Effector memory CD4-positive, alpha-beta T cell (primary cell): Measurements from ENCODE around the gene TGM6.

Experiments
- DNase-seq, 3 donors: peaks; one replicate each; pipeline ENCODE4 v3.0.0-alpha.2; 2020
- H3K27ac ChIP-seq: 2 replicates; pipeline ENCODE4 v1.7.0; 2013; ENCODE audit warnings: mild to moderate bottlenecking, low read length, moderate library complexity; ENCODE audit not compliant: insufficient read depth, poor library complexity, severe bottlenecking
- H3K27me3 ChIP-seq: replicated peaks from 2 replicates; pipeline ENCODE4 v1.7.0; 2013; ENCODE audit warnings: mild to moderate bottlenecking, low read length; ENCODE audit not compliant: insufficient read depth, control insufficient read depth, poor library complexity, severe bottlenecking
- H3K36me3 ChIP-seq: 2 replicates; pipeline ENCODE4 v1.7.0; 2013; ENCODE audit warnings: mild to moderate bottlenecking, low read length, moderate library complexity; ENCODE audit not compliant: control insufficient read depth, insufficient read depth
- H3K4me1 ChIP-seq: 2 replicates; pipeline ENCODE4 v1.7.0; 2013; ENCODE audit warnings: low read length, mild to moderate bottlenecking; ENCODE audit not compliant: control insufficient read depth, insufficient read depth, poor library complexity, severe bottlenecking
- H3K4me3 ChIP-seq: 2 replicates; pipeline ENCODE4 v1.7.0; 2013; ENCODE audit warnings: low read length, low read depth, mild to moderate bottlenecking; ENCODE audit not compliant: insufficient read depth, poor library complexity, severe bottlenecking
- H3K9me3 ChIP-seq: 2 replicates; pipeline ENCODE4 v1.7.0; 2013; ENCODE audit warnings: mild to moderate bottlenecking, low read length, moderate library complexity; ENCODE audit not compliant: control insufficient read depth

TGM6 gene

GRCh38 chr20:2396241-2396814, 15.6 kb downstream of the TGM6 start:
- Histone ChIP-seq H3K9me3 (no peaks in the 10 kb centered on the region), H3K4me3 (no peak overlapping the region), H3K36me3 (no peaks in the 10 kb centered on the region), H3K27me3 (no peaks in the 10 kb centered on the region), H3K27ac (no peak overlapping the region), H3K4me1 (no peaks in the 10 kb centered on the region)
- no peak for DNase-seq

DNA sequence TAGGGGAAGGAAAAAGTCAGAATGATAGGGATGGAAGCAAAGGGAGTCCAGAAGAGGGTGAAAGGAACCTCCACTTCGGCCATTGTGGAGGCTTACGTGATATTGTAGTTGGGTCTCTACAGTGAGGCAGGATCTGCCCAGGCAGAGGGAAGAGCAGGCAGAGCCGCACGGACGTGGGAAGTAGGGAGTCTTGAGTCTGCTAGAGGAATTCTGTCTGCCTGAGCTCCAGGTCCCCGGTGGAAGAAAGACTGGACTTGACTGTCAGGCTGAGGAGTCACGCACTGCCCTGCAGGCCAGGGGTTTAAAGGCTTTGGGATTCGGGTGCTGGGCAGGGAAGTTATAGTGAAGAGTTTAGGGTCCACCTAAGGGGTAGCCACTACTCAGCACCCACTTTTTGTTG, 16.4 kb downstream of the TGM6 start:
- H3K27ac ChIP-seq = no peak overlapping the region
- no peaks in the 10 kb centered on the region for H3K9me3 ChIP-seq
- H3K36me3 ChIP-seq = no peaks in the 10 kb centered on the region
- no peaks in the 10 kb centered on the region for H3K4me1 ChIP-seq
- H3K4me3 ChIP-seq = no peak overlapping the region
- DNase-seq = no peak
- H3K27me3 ChIP-seq = no peaks in the 10 kb centered on the region

DNA sequence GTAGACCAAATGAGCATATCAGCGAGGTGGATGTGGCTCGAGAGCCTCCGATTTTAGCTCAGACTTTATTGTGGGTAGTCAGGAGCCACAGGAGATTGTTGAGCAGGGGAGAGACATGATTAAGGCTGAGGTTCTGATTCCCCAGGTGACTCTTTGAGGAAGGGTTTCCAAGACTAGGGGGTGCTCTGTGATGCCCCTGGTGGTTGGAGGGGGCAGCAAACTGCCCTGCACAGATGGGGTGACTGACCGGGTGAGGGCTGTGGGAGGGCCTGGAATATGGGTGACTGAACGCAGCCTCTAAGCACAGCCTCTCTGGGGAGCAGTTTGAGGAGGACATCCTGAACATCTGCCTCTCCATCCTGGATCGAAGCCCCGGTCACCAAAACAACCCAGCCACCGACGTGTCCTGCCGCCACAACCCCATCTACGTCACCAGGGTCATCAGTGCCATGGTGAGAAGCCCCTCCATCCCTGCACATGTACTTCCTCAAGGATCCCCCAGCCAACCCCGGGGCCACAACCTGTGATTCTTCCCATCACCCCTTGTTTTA, 17.0 kb downstream of the TGM6 start:
- H3K36me3 ChIP-seq = no peaks in the 10 kb centered on the region
- DNase-seq = no peak
- no peaks in the 10 kb centered on the region for H3K9me3 ChIP-seq
- no peaks in the 10 kb centered on the region for H3K27me3 ChIP-seq
- no peak overlapping the region for H3K4me3 ChIP-seq
- no peak overlapping the region for H3K27ac ChIP-seq
- H3K4me1 ChIP-seq = no peaks in the 10 kb centered on the region

GRCh38 chr20:2398449-2398848, 17.7 kb downstream of the TGM6 start:
- no peaks in the 10 kb centered on the region for H3K9me3 ChIP-seq
- no peaks in the 10 kb centered on the region for H3K4me1 ChIP-seq
- H3K27me3 ChIP-seq = no peaks in the 10 kb centered on the region
- no peak for DNase-seq
- no peak overlapping the region for H3K4me3 ChIP-seq
- H3K27ac ChIP-seq = no peak overlapping the region
- no peaks in the 10 kb centered on the region for H3K36me3 ChIP-seq

DNA sequence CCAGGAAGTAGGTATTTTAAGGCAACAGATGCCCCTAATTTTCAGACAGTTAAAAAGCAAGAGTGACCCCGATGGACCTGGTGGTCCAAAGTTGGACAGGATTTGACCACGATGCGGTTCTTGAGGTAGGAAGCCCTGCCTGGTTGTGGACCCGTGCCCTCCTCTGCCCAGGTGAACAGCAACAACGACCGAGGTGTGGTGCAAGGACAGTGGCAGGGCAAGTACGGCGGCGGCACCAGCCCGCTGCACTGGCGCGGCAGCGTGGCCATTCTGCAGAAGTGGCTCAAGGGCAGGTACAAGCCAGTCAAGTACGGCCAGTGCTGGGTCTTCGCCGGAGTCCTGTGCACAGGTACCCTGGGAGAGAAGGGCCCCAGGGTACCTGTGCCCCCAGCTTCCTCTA, 18.7 kb downstream of the TGM6 start:
- no peak overlapping the region for H3K4me3 ChIP-seq
- no peak overlapping the region for H3K27ac ChIP-seq
- no peaks in the 10 kb centered on the region for H3K27me3 ChIP-seq
- no peaks in the 10 kb centered on the region for H3K9me3 ChIP-seq
- no peak for DNase-seq
- no peaks in the 10 kb centered on the region for H3K36me3 ChIP-seq
- no peaks in the 10 kb centered on the region for H3K4me1 ChIP-seq

DNA sequence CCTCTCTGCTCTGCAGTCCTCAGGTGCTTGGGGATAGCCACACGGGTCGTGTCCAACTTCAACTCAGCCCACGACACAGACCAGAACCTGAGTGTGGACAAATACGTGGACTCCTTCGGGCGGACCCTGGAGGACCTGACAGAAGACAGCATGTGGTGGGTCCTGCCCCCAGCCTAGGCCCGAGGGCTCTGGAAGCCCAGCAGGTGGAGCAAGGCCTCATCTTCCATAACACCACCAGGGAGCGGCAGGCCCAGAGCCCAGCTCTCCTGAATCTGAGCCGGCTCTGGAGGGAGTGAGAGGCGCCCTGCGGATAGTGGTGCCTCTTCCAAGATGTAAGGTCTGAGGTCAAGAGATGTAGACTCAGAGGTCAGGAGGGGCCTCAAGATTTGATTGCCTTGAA, 19.6 kb downstream of the TGM6 start:
- no peak overlapping the region for H3K4me3 ChIP-seq

DNA sequence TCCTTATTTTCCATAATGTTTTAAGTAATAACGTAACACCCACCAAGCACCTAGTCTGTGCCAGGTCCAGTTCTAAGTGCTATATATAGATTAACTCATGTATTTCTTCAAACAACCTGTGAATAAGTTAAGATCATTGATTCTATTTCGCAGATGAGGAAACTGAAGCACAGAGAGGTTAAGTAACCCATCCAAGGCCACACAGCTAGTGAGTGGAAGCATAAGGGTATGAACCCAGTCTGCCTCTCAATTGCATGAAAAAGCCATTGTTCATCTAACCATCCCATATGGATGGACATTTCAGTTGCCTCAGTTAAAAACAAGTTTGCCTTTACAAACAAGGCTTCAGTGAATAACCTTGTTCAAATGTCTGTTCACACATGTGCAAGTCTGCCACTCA, 20.8 kb downstream of the TGM6 start:
- Histone ChIP-seq H3K27me3 (no peaks in the 10 kb centered on the region), H3K4me1 (no peaks in the 10 kb centered on the region), H3K36me3 (no peaks in the 10 kb centered on the region), H3K27ac (no peak overlapping the region), H3K9me3 (no peaks in the 10 kb centered on the region), H3K4me3 (no peak overlapping the region)
- no peak for DNase-seq

More for the DNA sequence above, 19.6 kb downstream of the TGM6 start:
- Histone ChIP-seq H3K27me3 (no peaks in the 10 kb centered on the region), H3K4me1 (no peaks in the 10 kb centered on the region), H3K9me3 (no peaks in the 10 kb centered on the region), H3K36me3 (no peaks in the 10 kb centered on the region), H3K27ac (no peak overlapping the region)
- no peak for DNase-seq

DNA sequence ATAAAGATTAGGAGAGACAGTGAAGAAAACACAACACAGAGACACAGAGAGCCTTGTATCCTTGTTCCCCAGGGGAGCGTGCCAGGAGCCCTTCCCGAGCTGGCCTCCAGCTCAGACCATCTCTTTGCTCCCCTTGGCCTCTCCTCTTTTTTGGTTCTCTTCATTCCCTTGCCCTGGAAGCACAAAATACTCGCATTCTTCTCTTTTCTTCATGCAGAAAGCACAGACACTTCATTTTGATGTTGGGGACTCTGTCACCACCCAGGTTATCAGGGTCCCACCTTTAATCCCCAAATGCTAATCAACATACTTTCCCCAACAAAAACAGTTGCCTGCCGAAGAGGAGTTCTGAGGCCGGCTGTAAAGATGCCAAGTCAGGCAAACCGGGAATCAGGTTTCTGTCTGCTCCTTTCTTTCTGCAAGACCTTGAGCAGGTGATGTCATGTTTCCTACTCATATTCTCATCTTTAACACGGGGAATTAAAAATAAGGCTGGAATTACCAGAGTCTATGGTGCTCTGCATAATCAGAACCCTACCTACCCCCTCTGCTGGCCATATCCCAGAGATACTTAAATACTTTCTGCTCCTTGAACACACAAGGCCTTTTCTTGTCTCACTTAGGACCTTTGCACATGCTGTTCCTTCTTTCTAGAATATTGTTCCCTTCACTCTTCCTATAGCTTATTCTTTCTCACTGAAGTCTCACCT, 21.7 kb downstream of the TGM6 start:
- Histone ChIP-seq H3K9me3 (no peaks in the 10 kb centered on the region), H3K27me3 (no peaks in the 10 kb centered on the region), H3K4me1 (no peaks in the 10 kb centered on the region), H3K36me3 (no peaks in the 10 kb centered on the region), H3K4me3 (no peak overlapping the region), H3K27ac (no peak overlapping the region)
- no peak for DNase-seq

- no peak for DNase-seq
- no peaks in the 10 kb centered on the region for H3K9me3 ChIP-seq
- H3K27me3 ChIP-seq = no peaks in the 10 kb centered on the region
- H3K36me3 ChIP-seq = no peaks in the 10 kb centered on the region
- no peaks in the 10 kb centered on the region for H3K4me1 ChIP-seq
- no peak overlapping the region for H3K4me3 ChIP-seq
- H3K27ac ChIP-seq = no peak overlapping the region
These were observed 22.8 kb downstream of the TGM6 start for GRCh38 chr20:2403291-2404052.

DNA sequence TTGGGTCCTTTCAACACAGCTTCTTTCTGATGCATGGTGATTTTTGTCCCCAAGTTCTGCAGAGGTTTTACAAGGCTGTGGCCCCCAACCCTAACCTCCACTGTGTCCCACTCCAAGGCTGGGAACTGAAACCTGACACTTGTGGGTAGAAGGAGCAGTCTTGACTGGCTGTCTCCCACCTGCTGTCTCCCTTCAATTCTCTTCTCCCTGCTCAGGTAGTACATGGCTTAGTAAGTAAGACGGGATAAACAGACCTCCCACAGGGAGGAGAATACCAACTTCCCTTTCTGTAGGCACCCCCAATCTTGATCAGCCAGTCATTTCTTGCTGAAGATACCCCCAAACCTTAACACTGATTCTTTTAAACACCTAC, 25.0 kb downstream of the TGM6 start:
- Histone ChIP-seq H3K4me1 (no peaks in the 10 kb centered on the region), H3K36me3 (no peaks in the 10 kb centered on the region), H3K9me3 (no peaks in the 10 kb centered on the region), H3K27me3 (no peaks in the 10 kb centered on the region), H3K27ac (no peak overlapping the region), H3K4me3 (no peak overlapping the region)
- DNase-seq = no peak
